Adrenal gland (tissue), 12 donors: ENCODE data around the gene ALLC. TPM values are rescaled to one million over a fixed set of nuclear protein-coding genes. Genes with fewer than 3 reads are reported as not detected.

Source experiments
- DNase-seq, 7 donors: peaks; one replicate each; pipeline ENCODE4 v3.0.0-alpha.2; 2019 to 2020
- H3K27ac ChIP-seq, 5 donors: fragments of 200-600 bp; sonication (generic) in 4 of 5; 1 replicate in 3 of 5; 2 replicates in 2 of 5; pipeline versions ENCODE4 v1.5.1 to v1.8.0; 2016 to 2020; ENCODE audit warnings: mild to moderate bottlenecking in 1 of 5
- H3K27me3 ChIP-seq: fragments of 200-600 bp; 2 replicates; pipeline ENCODE4 v1.8.0; 2021
- H3K36me3 ChIP-seq, 2 donors: fragments of 200-600 bp; replicated peaks in 1 of 2; 1 replicate in 1 of 2; 2 replicates in 1 of 2; pipeline versions ENCODE4 v1.5.1 to v1.8.0; 2018 to 2022
- H3K4me1 ChIP-seq, 2 donors: fragments of 200-600 bp; replicated peaks in 1 of 2; 1 replicate in 1 of 2; 2 replicates in 1 of 2; pipeline versions ENCODE4 v1.5.1 to v1.8.0; 2018 to 2021
- H3K4me3 ChIP-seq, 4 donors: fragments of 200-600 bp; sonication (generic) in 3 of 4; one replicate each; pipeline ENCODE4 v1.5.1; 2016 to 2018
- H3K9me3 ChIP-seq, 3 donors: fragments of 200-600 bp; sonication (generic) in 1 of 3; replicated peaks in 1 of 3; 1 replicate in 2 of 3; 2 replicates in 1 of 3; pipeline versions ENCODE4 v1.5.1 to v1.8.0; 2016 to 2021
- POLR2A ChIP-seq, 2 donors: fragments of 450-650 bp; IDR thresholded peaks; one replicate each; pipeline ENCODE4 v1.6.1; 2017; ENCODE audit warnings: antibody characterized with exemption in 2 of 2, mild to moderate bottlenecking in 2 of 2, moderate library complexity in 1 of 2
- WGBS, 4 donors: extraction: QIAGEN DNeasy Blood & Tissue Kit in 2 of 4; methylation state at CpG; one replicate each; pipeline versions ENCODE4 v1.1.5 to v1.1.7; 2013 to 2017; 5-methylcytosine and 5-hydroxymethylcytosine counted together
- intact Hi-C, 2 donors: fragments of 100-400 bp; cut with DNase I; formaldehyde crosslinking; loops; one replicate each; pipeline versions ENCODE4 v1.14.1 to v1.15.0; 2022 to 2023
- polyA plus RNA-seq, 3 donors: library from polyadenylated mRNA; stranded (reverse); fragments of 200-250 nt in 2 of 3; fragments of 350-450 nt in 1 of 3; fragmentation: Illumina TruSeq in 1 of 3; extraction: RNeasy Lipid Tissue Mini Kit (QIAGEN cat#74804) in 1 of 3; gene quantifications; one replicate each; pipeline ENCODE4 v1.2.3, GENCODE V29; 2013 to 2014
- total RNA-seq, 9 donors: library from RNA; depleted of rRNA in 4 of 9; stranded (reverse); fragments of >200 nt in 4 of 9; fragments of 120-200 nt in 1 of 9; fragmentation: NEBNext Ultra II Directional in 1 of 9; extraction: Animal tissue kit (Norgen Biotek cat#: 25700) in 1 of 9; gene quantifications; one replicate each; pipeline versions ENCODE4 v1.1.0 to v1.2.4, GENCODE V29; 2013 to 2023
- TF ChIP-seq, protein P1 (sequence below), 6 experiments: fragments of 450-650 bp in 4 of 6; fragments of 200-600 bp in 2 of 6; sonication (generic) in 1 of 6; IDR thresholded peaks; 1 replicate in 5 of 6; 2 replicates in 1 of 6; pipeline versions ENCODE4 v1.5.1 to v1.8.0; 2016 to 2021; ENCODE audit warnings: antibody characterized with exemption in 6 of 6, mild to moderate bottlenecking in 2 of 6, moderate library complexity in 1 of 6
- donor health status: healthy with polysubstance abuse.
- donor health status: Bipolar disorder and iron deficiency.
- donor health status: DM: yes; HTN: yes; CAD: no.
- donor health status: DM: no; HTN: no; CAD: no.
- donor health status: DM: no; HTN: no; CAD: no.
- donor health status: DM: yes; HTN: yes; CAD: no.

ALLC gene
- total and polyA plus RNA-seq, 12 donors: 0.07 to 7.9 (median 0.72) TPM; not detected in 5

DNA sequence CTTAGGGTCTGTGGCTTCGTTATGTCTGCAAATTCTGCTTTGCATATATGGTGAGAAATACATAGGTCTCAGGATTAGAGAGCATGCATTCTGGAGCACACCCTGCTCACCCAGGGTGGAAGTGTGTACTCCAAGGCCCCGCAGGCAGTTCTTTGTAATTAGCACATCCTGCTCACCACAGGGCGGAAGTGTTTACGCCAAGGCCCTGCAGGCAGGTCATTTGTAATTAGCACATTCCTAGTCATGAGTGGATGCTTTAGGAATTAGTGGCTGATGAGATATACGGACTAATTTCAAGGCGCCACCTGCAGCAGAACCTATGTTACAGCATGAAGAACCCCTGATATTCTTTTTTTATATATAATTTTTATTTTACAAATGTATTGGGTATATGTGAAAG, 4.2 kb downstream of the ALLC start:
- H3K27ac ChIP-seq: no peak overlapping the region
- intact Hi-C loops: no loop called here
- 80 to 93% (median 85%) methylated on average over 6 of the region's 6 CpGs for WGBS, 4 donors
- H3K27me3 ChIP-seq: no peaks in the 10 kb centered on the region
- peak in 1 of 7 donors; percentile 9 for DNase-seq
- H3K9me3 ChIP-seq: no peaks in the 10 kb centered on the region
- H3K36me3 ChIP-seq: no peaks in the 10 kb centered on the region
- peaks cover 13 to 28% of the 10 kb centered on the region in 2 donors for H3K4me1 ChIP-seq
- H3K4me3 ChIP-seq: no peak overlapping the region
- TF ChIP-seq, protein P1, sequence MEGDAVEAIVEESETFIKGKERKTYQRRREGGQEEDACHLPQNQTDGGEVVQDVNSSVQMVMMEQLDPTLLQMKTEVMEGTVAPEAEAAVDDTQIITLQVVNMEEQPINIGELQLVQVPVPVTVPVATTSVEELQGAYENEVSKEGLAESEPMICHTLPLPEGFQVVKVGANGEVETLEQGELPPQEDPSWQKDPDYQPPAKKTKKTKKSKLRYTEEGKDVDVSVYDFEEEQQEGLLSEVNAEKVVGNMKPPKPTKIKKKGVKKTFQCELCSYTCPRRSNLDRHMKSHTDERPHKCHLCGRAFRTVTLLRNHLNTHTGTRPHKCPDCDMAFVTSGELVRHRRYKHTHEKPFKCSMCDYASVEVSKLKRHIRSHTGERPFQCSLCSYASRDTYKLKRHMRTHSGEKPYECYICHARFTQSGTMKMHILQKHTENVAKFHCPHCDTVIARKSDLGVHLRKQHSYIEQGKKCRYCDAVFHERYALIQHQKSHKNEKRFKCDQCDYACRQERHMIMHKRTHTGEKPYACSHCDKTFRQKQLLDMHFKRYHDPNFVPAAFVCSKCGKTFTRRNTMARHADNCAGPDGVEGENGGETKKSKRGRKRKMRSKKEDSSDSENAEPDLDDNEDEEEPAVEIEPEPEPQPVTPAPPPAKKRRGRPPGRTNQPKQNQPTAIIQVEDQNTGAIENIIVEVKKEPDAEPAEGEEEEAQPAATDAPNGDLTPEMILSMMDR (IDR thresholded peaks at IDR 0.05): no peak
- TF ChIP-seq POLR2A (IDR thresholded peaks at IDR 0.05): no peak

- Histone ChIP-seq H3K4me1 (peaks cover 7 to 11% of the 10 kb centered on the region in 2 donors), H3K27ac (no peak overlapping the region), H3K36me3 (no peaks in the 10 kb centered on the region), H3K27me3 (no peaks in the 10 kb centered on the region), H3K9me3 (no peaks in the 10 kb centered on the region), H3K4me3 (no peak overlapping the region)
- WGBS, 4 donors: 52 to 78% (median 70%) methylated on average over 3 of the region's 3 CpGs
- intact Hi-C loops: no loop called here
- DNase-seq: no peak
- TF ChIP-seq, protein P1 (IDR thresholded peaks at IDR 0.05): no peak
- TF ChIP-seq POLR2A (IDR thresholded peaks at IDR 0.05): no peak
Observed at GRCh38 chr2:3664118-3664517, 6.1 kb downstream of the ALLC start.

DNA sequence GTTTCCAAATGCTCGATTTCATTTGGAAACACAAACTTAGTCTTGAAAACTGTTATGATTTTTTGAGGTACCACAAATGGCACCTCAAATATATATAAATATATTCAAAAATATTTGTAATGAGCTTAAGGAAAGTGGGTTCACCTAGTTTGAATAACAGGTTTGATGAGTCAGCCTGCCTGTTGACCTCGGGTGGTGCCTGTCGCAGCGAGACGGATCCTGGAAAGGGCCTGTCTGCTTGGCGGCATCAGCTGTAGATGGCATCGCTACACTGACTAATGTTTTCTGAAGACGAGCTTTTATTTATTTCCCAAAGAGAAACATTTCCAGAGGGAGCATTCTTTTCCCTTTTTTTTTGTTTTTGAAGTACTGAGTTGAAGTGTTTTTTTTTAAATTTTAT, 6.9 kb downstream of the ALLC start:
- no peak for TF ChIP-seq POLR2A (IDR thresholded peaks at IDR 0.05)
- TF ChIP-seq, protein P1 (IDR thresholded peaks at IDR 0.05): no peak
- peak; percentile 34 to 77 (median 70) for DNase-seq
- no peaks in the 10 kb centered on the region for H3K36me3 ChIP-seq
- intact Hi-C loops: no loop called here
- no peaks in the 10 kb centered on the region for H3K27me3 ChIP-seq
- H3K27ac ChIP-seq: no peak overlapping the region
- peaks cover 0 to 3% of the 10 kb centered on the region in 2 donors for H3K4me1 ChIP-seq
- H3K9me3 ChIP-seq: no peaks in the 10 kb centered on the region
- H3K4me3 ChIP-seq: no peak overlapping the region
- 43 to 48% (median 46%) methylated on average over 8 of the region's 8 CpGs for WGBS, 4 donors

GRCh38 chr2:3665886-3666612, 8.0 kb downstream of the ALLC start:
- WGBS, 4 donors: 87 to 89% (median 88%) methylated on average over 14 to 16 of the region's 16 CpGs
- Histone ChIP-seq H3K27ac (no peak overlapping the region), H3K4me3 (no peak overlapping the region), H3K27me3 (no peaks in the 10 kb centered on the region), H3K36me3 (no peaks in the 10 kb centered on the region), H3K9me3 (no peaks in the 10 kb centered on the region), H3K4me1 (no peaks in the 10 kb centered on the region)
- DNase-seq: no peak
- intact Hi-C loops: no loop called here
- TF ChIP-seq, protein P1 (IDR thresholded peaks at IDR 0.05): no peak
- no peak for TF ChIP-seq POLR2A (IDR thresholded peaks at IDR 0.05)
